ENCODE results near the gene ABCC6. TPM values are rescaled to one million over a fixed set of nuclear protein-coding genes. Genes with fewer than 3 reads are reported as not detected.

Gene ABCC6
- total RNA-seq, 2 experiments from 2014 or later: not detected

DNA sequence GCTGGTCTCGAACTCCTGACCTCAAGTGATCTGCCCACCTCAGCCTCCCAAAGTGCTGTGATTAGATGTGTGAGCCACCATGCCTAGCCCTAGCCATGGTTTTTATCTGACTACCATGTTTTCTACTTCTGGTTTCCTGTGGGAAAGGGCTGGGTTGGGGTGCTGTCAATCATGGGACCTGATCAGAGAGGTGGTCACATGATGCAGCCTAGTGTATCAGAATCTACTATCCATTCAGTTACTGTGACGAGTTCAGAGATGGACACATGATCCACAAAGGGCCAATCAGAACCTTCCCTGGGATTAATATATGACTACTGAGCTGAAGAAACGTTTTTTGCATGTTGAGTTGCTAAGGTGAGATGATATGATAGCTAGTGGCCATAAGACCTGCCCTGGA is 59.1 kb downstream of the ABCC6 start:
- Histone ChIP-seq H3K4me3 (ENCODE audit: low read depth, low read length, poor library complexity, severe bottlenecking) (no peak overlapping the region), H3K79me2 (ENCODE audit: insufficient read depth, low read depth, low read length) (no peaks in the 10 kb centered on the region), H3K27ac (ENCODE audit: low read depth, low read length, poor library complexity, severe bottlenecking) (no peak overlapping the region), H3K4me2 (ENCODE audit: low read length) (no peak overlapping the region), H3K36me3 (ENCODE audit: insufficient read depth, low read length) (no peaks in the 10 kb centered on the region), H3K4me1 (ENCODE audit: insufficient read depth, low read length, poor library complexity, severe bottlenecking) (no peaks in the 10 kb centered on the region), H3K9me2 (ENCODE audit: insufficient read depth, low read length) (no peaks in the 10 kb centered on the region), H4K20me1 (ENCODE audit: insufficient read depth, low read length) (no peaks in the 10 kb centered on the region), H2AFZ (ENCODE audit: low read length) (no peak overlapping the region), H3K9me3 (ENCODE audit: low read length) (no peaks in the 10 kb centered on the region)
- DNase-seq (ENCODE audit: low spot score): no peak
- CTCF ChIA-PET (ENCODE audit: unreplicated experiment): no interaction called here
- POLR2A ChIA-PET: no interaction called here
- TF ChIP-seq EZH2phosphoT487 (IDR thresholded peaks at IDR 0.05; ENCODE audit: borderline replicate concordance, low read depth, low read length): no peak
- TF ChIP-seq, protein P1, sequence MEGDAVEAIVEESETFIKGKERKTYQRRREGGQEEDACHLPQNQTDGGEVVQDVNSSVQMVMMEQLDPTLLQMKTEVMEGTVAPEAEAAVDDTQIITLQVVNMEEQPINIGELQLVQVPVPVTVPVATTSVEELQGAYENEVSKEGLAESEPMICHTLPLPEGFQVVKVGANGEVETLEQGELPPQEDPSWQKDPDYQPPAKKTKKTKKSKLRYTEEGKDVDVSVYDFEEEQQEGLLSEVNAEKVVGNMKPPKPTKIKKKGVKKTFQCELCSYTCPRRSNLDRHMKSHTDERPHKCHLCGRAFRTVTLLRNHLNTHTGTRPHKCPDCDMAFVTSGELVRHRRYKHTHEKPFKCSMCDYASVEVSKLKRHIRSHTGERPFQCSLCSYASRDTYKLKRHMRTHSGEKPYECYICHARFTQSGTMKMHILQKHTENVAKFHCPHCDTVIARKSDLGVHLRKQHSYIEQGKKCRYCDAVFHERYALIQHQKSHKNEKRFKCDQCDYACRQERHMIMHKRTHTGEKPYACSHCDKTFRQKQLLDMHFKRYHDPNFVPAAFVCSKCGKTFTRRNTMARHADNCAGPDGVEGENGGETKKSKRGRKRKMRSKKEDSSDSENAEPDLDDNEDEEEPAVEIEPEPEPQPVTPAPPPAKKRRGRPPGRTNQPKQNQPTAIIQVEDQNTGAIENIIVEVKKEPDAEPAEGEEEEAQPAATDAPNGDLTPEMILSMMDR (conservative IDR thresholded peaks at IDR 0.05; ENCODE audit: low read length): no peak
- no TSS peak for BruUV-seq (replicated peaks)
- intact Hi-C loops (cut with micrococcal nuclease; ENCODE audit: unreplicated experiment): no loop called here

DNA sequence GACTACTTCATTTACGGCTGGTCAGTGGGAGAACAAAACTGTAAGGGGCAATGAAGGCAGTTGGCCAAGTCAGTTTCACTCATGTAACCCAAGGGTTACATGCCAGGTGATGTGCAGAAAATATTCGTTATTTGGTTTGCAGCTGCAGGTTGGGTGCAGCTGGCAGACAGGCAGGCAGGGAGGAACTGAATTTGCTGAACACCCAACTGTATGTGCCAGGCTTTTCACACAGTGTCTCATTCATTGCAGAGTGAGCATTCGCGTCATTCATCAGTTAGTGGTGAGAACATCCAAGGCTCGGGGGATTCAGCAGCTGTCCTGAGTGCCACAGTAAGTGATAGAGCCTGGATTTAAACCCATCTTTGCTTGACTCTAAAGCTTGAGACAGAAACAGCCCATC is 59.7 kb downstream of the ABCC6 start:
- Histone ChIP-seq H3K9me2 (ENCODE audit: insufficient read depth, low read length) (no peaks in the 10 kb centered on the region), H3K4me1 (ENCODE audit: insufficient read depth, low read length, poor library complexity, severe bottlenecking) (no peaks in the 10 kb centered on the region), H3K9me3 (ENCODE audit: low read length) (no peaks in the 10 kb centered on the region), H3K27ac (ENCODE audit: low read depth, low read length, poor library complexity, severe bottlenecking) (no peak overlapping the region), H3K4me3 (ENCODE audit: low read depth, low read length, poor library complexity, severe bottlenecking) (no peak overlapping the region), H3K4me2 (ENCODE audit: low read length) (no peak overlapping the region), H4K20me1 (ENCODE audit: insufficient read depth, low read length) (no peaks in the 10 kb centered on the region), H3K79me2 (ENCODE audit: insufficient read depth, low read depth, low read length) (no peaks in the 10 kb centered on the region), H3K36me3 (ENCODE audit: insufficient read depth, low read length) (no peaks in the 10 kb centered on the region), H2AFZ (ENCODE audit: low read length) (no peak overlapping the region)
- no TSS peak for BruUV-seq (replicated peaks)
- ChIA-PET POLR2A (no interaction called here), CTCF (ENCODE audit: unreplicated experiment) (no interaction called here)
- no peak for TF ChIP-seq EZH2phosphoT487 (IDR thresholded peaks at IDR 0.05; ENCODE audit: borderline replicate concordance, low read depth, low read length)
- TF ChIP-seq, protein P1 (conservative IDR thresholded peaks at IDR 0.05; ENCODE audit: low read length): no peak
- no peak for DNase-seq (ENCODE audit: low spot score)
- intact Hi-C loops (cut with micrococcal nuclease; ENCODE audit: unreplicated experiment): no loop called here

DNA sequence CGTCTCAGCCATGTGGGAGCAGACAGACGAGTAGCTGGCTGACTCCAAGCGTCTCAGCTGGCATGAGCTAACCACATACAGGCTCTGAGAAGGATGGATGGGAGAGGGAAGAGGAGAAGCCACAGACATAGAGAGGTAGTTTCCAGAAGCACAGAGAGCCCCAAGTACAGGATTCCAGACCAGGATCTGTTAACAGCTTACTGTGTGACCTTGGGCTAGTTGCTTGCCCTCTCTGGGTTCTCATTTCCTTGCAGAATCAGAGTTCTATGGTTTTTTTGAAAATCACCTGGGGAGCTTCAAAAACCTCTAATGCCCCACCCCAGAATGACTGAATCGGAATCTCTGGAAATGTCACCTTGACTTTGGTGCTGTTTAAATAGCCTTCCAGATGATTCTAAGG is 60.2 kb downstream of the ABCC6 start:
- Histone ChIP-seq H3K9me3 (ENCODE audit: low read length) (no peaks in the 10 kb centered on the region), H3K79me2 (ENCODE audit: insufficient read depth, low read depth, low read length) (no peaks in the 10 kb centered on the region), H3K9me2 (ENCODE audit: insufficient read depth, low read length) (no peaks in the 10 kb centered on the region), H3K27ac (ENCODE audit: low read depth, low read length, poor library complexity, severe bottlenecking) (no peak overlapping the region), H2AFZ (ENCODE audit: low read length) (no peak overlapping the region), H4K20me1 (ENCODE audit: insufficient read depth, low read length) (no peaks in the 10 kb centered on the region), H3K4me3 (ENCODE audit: low read depth, low read length, poor library complexity, severe bottlenecking) (no peak overlapping the region), H3K4me2 (ENCODE audit: low read length) (no peak overlapping the region), H3K4me1 (ENCODE audit: insufficient read depth, low read length, poor library complexity, severe bottlenecking) (no peaks in the 10 kb centered on the region), H3K36me3 (ENCODE audit: insufficient read depth, low read length) (no peaks in the 10 kb centered on the region)
- POLR2A ChIA-PET: no interaction called here
- BruUV-seq (replicated peaks): no TSS peak
- no peak for TF ChIP-seq EZH2phosphoT487 (IDR thresholded peaks at IDR 0.05; ENCODE audit: borderline replicate concordance, low read depth, low read length)
- TF ChIP-seq, protein P1 (conservative IDR thresholded peaks at IDR 0.05; ENCODE audit: low read length): no peak
- no peak for DNase-seq (ENCODE audit: low spot score)
- CTCF ChIA-PET (ENCODE audit: unreplicated experiment): no interaction called here
- intact Hi-C loops (cut with micrococcal nuclease; ENCODE audit: unreplicated experiment): no loop called here
